Measurements from ENCODE around the gene BCL11B.

BCL11B gene

GRCh38 chr14:99182548-99183250, 89.3 kb downstream of the BCL11B start:
- ChIA-PET POLR2A (ENCODE audit: low non-redundant PET) (no interaction called here), CTCF (no interaction called here)
- no peak for TF ChIP-seq CTCF (conservative IDR thresholded peaks at IDR 0.05; ENCODE audit: low read depth)
- no peak overlapping the region for H3K27ac ChIP-seq
- no peak for DNase-seq (ENCODE audit: low spot score)

- H3K27ac ChIP-seq: no peak overlapping the region
- no peak for DNase-seq (ENCODE audit: low spot score)
- ChIA-PET CTCF (no interaction called here), POLR2A (ENCODE audit: low non-redundant PET) (no interaction called here)
- no peak for TF ChIP-seq CTCF (conservative IDR thresholded peaks at IDR 0.05; ENCODE audit: low read depth)
Observed at GRCh38 chr14:99181804-99182520, 90.0 kb downstream of the BCL11B start.

- ChIA-PET POLR2A (ENCODE audit: low non-redundant PET) (no interaction called here), CTCF (no interaction called here)
- TF ChIP-seq CTCF (conservative IDR thresholded peaks at IDR 0.05; ENCODE audit: low read depth): no peak
Observed at GRCh38 chr14:99181241-99181640, 90.8 kb downstream of the BCL11B start.

GRCh38 chr14:99179946-99180345, 92.1 kb downstream of the BCL11B start:
- POLR2A ChIA-PET (ENCODE audit: low non-redundant PET): no interaction called here
- H3K27ac ChIP-seq: no peak overlapping the region
- DNase-seq (ENCODE audit: low spot score): no peak
- TF ChIP-seq CTCF (conservative IDR thresholded peaks at IDR 0.05; ENCODE audit: low read depth): no peak
- CTCF ChIA-PET: no interaction called here

More at GRCh38 chr14:99181241-99181640, 90.8 kb downstream of the BCL11B start:
- DNase-seq (ENCODE audit: low spot score): no peak
- no peak overlapping the region for H3K27ac ChIP-seq

GRCh38 chr14:99179506-99179905, 92.5 kb downstream of the BCL11B start:
- ChIA-PET POLR2A (ENCODE audit: low non-redundant PET) (no interaction called here), CTCF (interaction anchor here (0.6 kb wide), 1 partner anchor 701 kb away, joined by 4 read pairs; no protein-coding TSS in a partner anchor)
- no peak overlapping the region for H3K27ac ChIP-seq
- TF ChIP-seq CTCF (conservative IDR thresholded peaks at IDR 0.05; ENCODE audit: low read depth): no peak
- DNase-seq (ENCODE audit: low spot score): no peak

- H3K27ac ChIP-seq: no peak overlapping the region; the same call in 1 of the 2 replicates
- TF ChIP-seq CTCF (conservative IDR thresholded peaks at IDR 0.05; ENCODE audit: low read depth): no peak
- ChIA-PET POLR2A (ENCODE audit: low non-redundant PET) (no interaction called here), CTCF (no interaction called here)
- DNase-seq (ENCODE audit: low spot score): no peak
Observed at GRCh38 chr14:99177886-99178835, 93.8 kb downstream of the BCL11B start.
